NCI-H524 (cell line): ENCODE data around the gene CDH12.
"Not testable (repeated sequence)": the region's sequence is repeated elsewhere in the genome, so short reads cannot be mapped to it uniquely, and the experiment has no call there.

Experiments
- DNase-seq, 2 experiments: peaks; one replicate each; lab custom pipeline; 2025; lab: John Stamatoyannopoulos, UW

CDH12 gene

DNA sequence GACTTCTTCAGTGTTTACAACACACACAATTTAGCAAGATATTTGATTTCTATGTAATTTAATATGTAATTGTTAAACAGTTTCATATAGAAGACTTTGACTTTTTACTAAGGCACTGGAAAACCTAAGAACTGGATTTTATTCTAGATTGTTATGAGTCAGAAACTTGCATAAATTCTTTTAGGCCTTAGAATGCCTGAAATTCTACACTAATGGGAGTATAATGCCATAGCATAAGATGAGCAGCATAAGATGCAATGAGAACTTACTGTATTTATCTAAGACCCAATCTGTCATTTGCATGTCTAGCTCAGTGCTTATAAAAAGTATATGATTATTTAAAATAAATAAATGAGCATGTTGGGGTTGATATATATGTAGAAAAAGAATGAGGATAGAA lies 285.2 kb downstream of the CDH12 start:
- no peak for DNase-seq

DNA sequence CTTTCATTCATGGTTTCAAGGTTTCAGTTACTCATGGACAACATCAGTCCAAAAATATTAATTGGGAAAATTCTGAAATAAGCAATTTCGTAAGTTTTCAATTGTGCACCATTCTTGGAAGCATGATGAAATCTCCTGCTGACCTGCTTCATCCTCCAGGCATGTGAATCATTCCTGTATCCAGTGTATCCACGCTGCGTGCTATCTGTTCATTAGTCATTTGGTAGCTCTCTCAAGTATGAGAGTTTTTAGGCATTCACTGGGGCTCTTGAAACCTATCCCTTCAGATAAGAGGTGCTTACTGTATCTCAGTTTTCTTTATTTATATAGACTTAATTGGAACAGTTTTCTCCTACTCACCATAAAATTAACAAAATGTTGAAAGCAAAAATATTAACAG lies 293.0 kb downstream of the CDH12 start:
- no peak for DNase-seq

DNA sequence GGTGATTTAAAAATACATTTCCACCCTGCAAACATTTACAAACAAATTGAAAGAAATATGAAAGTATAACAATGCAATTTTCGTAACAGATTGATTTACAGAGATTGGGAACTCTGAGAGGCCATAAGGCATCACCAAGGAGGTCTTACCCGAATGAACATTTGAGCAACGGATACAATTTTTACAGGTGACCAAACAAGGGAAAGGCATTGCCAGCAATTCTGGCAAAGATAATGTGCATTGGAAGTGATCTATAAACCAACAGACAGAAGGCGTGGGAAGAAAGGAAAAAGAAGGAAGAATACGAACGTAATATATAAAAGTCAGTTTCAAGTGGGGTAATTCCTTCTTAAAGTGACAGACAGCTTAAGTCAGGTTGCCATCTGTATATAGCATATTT lies 295.9 kb downstream of the CDH12 start:
- DNase-seq: peak in 1 of 2 experiments; percentile 78

DNA sequence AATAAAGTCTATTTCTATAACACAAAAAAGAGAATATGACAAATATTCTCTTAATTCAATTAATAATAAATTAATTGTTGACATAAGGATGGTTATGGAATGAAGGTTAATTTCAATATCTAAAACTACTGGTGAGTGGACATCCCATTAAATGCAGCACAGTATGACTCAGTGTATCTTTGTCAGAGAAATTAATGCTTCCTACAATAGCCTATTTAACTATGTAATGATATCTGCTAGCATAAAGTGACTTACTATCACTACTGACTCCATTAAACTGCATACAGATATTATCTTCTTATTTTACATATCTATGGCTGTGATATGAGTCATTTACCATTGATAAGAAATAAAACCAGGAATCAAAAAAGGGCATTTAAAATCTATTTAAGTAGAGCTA lies 298.7 kb downstream of the CDH12 start:
- no peak for DNase-seq

DNA sequence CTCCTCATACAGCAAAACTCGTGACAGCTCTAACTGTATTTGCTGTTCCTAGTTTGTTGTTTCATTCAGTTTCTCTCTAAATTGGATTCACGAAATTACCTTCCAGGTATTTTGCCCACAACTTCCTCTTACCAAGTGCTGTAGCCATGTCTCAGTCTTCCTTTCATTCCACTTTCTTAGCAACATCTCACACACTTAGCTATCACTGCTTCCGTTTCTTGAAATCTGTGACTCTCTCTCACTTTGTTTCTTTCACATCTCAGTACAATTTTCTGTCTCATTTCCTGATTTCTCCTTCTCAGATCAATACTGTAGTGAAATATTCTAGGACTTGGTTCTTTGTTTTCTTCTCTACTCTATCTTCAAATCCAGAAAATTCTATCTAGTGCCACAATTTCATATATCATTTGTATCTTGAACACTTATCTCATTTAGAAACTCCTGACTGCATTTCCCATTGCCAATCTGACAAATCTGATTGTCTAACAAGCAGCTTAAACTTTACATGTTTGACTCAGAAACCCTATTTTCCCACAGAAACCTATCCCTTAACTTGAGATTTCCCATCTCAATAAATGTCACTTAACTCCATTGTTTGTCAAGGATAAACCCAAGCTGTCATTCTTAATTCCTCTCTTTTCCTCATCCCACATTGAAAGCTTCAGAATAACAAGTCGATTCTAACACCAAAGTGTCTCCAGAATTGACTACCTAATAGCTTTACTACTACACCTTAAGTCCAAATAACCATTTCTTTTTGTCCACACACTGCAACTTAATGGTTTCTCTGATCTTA lies 303.1 kb downstream of the CDH12 start:
- no peak for DNase-seq

DNA sequence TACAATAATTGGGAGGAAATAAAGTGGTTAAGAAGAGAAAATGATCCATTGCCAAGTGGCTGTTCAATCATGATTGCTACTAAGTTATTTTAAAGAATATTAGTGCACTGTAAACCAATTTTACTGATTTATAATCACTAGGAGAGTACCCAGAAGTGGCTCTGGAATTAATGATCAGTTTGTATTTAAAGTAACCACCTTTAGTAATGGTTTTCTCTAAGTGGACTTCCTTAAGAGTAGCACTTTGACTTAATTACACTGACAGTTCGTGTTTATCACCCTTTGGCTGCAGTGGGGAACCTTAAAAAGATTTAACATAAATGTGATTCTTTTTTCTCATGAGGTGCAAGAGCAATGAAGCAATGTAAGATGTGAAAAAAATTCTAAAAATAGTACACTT lies 310.8 kb downstream of the CDH12 start:
- DNase-seq: peak; percentile 9 to 55

DNA sequence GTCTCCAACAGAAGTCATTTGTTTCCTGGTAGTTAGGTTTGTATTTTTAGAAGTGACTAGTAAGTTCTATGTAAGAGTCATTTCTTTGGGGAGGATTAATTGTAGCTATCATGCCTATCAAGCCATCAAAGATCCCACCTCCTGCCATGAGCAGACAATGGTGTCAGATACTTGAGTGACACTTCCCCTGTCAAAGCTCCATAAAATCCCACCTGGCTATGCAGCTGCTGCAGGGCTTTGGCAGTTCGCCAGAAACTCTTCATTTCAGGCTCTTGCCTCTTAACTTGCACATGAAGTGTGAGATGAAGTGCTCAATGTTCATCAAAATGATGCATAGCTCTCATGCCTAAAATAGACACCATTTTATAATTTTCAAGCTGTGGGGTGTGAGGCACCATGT lies 312.1 kb downstream of the CDH12 start:
- peak; percentile 100 for DNase-seq

DNA sequence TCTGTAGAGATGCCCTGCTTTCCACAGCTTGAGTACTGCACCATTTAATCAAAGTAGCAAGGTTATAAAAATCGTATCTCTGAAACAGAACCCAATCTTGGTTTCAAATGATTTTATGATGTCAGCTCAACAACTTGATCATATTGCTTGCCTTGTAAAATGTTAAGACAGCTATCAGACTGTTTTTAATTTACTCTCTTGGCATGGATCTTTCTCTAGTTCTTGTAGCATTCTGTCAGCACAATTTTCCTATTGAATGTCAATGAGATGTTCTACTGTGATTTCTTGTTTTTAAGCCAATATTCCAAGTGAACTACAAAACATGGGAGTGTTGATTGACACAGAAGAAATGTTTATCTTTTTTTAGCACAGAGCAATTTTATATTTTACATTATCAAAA lies 313.4 kb downstream of the CDH12 start:
- DNase-seq: no peak

DNA sequence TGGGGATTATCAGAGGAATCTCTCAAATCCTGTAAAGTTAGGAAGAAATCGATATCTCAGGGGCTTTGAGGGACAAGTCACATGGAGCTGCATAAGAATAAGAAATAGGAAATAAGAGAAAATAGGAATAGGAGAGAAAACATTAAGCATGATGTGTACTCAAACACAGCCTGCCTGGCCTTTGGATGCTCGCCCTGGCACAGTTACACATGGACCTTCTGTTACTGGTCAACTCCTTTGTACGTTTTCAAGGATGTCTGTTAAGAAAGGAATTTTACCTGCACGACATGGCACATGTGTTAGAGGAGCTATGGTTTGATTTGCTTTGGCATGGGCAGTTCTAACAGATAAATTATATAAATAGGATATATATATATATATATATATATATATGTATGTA lies 321.2 kb downstream of the CDH12 start:
- no peak for DNase-seq

DNA sequence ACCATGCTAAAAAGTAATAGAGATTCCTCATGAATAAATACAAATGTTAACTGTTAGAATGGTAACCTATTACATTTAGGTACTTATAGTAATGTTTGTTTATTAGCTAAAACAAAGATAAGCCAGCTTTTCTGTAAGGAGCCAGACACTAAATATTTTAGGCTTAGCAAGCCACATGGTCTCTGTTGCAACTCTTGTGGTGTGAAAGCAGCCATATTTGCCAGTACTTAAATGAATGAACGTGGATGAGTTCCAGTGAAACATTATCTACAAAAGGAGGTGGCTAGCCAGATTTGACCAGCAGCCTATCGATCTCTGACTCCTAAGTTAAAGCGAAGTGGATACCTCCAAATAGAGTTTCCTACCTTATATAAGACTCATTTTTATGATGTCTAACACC lies 331.6 kb downstream of the CDH12 start:
- no peak for DNase-seq

DNA sequence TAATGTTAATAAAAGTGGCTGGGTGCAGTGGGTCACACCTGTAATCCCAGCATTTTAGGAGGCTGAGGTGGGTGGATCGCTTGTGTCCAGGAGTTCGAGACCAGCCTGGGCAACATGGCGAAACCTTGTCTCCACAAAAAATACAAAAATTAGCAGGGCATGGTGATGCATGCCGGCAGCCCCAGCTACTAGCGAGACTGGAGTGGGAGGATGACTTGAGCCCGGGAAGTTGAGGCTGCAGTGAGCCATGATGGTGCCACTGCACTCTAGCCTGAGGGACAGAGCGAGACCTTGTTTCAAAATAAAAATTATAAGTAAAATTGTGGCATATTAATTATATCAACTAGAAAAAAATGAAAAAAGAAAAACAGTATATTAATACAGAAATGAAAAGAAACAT lies 336.6 kb downstream of the CDH12 start:
- not testable (repeated sequence) for DNase-seq

DNA sequence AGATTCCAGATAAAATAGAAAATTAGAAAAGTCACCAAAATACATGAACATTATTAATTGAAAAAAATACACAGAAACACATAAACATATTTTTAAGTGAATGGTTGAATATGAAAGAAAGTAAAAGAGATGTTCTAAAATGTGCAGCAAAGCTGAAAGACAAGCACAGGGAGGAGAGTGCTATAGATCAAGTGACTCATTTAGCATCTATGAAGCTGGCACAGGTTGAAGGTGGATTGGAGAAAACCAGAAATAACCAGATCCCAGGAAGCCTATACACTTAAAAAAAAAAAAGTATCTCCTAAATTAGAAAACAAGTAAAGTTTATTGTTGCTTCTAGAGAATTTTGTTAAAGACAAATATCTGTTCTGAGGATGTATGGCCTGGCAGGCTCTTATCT lies 338.9 kb downstream of the CDH12 start:
- no peak for DNase-seq

DNA sequence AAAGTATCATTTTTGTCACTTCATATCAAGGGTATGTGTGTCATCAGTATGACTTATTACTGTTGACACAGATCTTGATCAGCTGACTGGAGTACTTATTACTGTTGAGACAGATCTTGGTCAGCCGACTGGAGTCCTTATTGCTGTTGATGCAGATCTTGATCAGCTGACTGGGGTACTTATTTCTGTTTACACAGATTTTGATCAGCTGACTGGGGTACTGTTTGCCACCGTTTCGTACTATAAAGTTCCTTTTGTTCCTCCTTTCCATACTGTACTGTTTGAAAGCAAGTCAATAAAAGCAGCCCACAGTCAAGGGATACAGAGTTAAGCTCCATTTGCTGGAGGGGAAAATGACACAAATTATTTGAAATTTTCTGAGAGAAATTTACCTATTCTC lies 347.3 kb downstream of the CDH12 start:
- no peak for DNase-seq

DNA sequence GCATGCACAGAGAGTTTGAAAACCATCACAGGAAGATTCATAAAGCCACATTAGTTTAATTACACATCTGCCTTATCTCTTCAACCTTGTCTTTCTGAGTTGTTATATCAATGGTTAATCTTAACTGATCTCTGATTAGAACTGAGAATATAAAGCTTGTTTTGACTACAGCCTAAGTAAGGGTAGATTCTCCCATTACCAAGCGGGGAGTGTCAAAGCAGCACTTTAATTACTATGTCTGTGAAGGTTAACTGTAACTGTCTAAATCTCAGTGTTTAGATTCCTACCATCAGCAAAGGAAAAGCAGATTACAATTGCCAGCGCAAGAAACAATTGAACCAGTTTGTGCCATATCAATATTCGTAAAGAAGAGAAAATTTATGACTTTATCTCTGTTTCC lies 348.7 kb downstream of the CDH12 start:
- no peak for DNase-seq

DNA sequence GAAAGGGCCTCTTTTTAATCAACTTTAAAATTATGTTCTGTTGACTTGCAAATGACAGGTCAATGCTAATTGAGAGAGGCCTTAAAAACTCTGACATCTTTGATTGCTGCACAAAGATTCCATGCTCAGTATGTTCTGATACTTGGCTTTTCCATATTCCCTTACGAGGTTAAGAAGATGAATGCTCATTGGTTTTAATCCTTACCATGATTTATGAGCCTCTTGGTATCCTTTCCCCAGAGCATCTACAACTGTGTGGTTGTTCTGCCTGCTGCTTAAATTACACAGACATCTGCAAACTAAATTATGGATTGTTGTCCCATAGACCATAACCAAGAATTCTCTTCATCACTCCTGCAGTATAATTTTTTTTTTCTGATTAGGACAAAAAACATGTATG lies 352.6 kb downstream of the CDH12 start:
- peak; percentile 6 to 81 for DNase-seq

DNA sequence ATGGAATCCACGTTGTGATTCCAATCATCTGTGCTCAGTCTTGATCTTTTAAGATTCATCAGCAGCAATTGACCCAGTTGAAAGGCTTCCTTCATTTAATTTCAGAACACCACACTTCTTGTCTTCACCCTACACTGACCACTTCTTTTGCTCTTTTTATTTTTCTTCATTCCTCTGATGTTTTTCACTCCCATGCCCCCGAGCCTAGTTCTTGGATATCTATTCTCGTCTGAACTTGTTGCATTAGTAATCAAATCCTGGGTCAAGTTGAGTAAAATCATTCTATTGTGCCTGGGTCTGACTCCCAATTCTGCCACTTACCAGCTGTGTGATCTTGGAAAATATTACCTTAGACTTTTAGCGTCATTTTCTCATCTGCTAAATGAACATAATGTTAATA lies 356.5 kb downstream of the CDH12 start:
- DNase-seq: no peak

DNA sequence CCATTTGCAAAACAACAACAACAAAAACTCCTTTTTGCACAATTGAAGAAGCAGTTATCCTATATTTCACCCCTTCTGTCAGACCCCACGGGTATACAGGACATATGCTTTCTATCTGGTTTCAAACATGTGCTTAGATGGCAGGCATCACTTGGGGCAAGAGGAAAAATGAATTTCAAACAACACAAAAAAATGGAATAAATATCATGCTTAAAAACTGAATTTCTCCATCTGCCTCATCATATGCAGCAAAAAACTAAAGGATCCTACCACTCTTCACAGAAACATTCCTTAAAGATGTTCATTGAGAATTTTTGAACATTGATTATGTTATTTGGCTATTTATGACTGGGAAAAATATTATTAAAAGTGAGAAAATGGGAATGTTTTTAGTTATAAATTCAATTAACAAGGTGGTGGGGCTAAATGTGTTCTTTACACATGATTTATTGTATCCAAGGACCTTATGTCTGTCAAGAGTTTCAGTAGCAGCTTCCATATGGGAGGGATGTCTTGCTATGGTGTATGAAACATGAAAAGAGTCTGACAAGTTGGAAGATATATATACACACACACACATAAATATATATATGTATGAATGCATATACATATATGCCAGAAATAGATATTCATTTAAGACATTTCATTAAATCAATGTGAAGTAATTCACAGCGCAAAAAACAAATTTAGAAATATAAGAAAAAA lies 358.0 kb downstream of the CDH12 start:
- DNase-seq: no peak

DNA sequence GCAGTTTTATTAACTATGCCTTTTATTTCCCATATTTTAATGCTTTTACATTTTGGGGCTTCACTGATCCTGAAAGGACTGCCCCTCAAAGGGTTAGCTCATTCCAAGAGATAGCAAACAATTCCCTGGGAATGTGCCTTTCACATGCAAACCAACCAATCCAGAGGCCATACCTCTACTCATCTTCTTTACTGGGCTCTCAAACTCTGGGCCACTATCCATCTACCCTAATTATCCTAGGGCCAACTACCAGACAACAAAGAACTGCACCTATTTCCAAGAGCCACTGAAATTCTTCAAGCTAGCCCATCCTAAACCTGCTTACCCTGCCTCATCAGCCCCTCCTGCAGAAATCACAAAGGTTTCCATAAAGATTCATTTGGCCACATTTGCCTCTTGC lies 364.7 kb downstream of the CDH12 start:
- DNase-seq: no peak

DNA sequence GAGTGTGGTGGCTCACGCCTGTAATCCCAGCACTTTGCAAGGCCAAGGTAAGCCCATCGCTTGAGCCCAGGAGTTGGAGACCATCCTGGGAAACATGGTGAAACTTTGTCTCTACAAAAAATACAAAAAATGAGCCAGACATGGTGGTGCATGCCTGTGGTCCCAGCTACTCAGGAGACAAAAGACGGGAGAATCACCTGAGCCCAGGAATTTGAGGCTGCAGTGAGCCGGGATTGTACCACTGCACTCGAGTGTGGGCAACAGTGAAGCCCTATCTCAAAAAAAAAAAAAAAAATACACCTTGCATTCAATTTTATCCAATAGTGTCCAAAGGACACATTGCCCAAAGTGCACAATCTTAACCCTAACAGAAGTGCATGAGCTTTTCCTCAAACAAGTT lies 372.8 kb downstream of the CDH12 start:
- no peak for DNase-seq

DNA sequence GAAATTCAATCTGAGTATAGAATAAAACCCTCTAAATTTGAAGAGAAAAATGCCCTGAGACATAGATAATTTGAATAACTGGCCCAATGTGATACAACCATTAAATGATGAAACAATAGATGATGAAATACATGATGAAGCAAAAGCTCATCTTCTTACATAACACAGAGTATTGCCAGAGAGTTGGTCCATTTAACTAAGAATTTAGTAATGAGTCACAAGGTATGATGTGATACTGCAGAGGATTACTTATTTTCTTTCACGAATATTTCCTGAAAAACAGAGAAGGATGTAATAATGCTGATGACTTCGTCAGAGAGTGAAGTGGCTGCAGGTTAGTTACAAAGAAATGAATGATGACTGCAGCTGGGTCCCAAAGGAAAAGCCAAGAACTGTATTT lies 379.3 kb downstream of the CDH12 start:
- no peak for DNase-seq

DNA sequence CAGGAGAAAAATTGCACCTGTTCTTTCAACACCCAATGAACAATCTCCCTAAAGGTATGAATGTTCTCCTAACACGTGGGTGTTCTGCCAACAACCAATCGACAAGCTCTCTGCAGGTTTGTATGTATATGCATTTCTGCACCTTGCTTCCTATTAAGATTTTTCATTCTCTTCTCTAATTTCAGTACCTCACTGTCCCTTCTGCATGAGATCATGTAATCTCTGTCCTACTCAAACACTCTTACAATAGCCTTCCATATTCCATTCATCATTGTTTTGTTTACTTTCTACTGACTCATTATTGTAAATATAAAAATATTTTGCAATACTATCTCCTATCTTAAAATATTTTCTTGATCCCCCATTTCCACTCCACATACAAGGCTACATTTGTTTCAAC lies 382.0 kb downstream of the CDH12 start:
- DNase-seq: no peak

DNA sequence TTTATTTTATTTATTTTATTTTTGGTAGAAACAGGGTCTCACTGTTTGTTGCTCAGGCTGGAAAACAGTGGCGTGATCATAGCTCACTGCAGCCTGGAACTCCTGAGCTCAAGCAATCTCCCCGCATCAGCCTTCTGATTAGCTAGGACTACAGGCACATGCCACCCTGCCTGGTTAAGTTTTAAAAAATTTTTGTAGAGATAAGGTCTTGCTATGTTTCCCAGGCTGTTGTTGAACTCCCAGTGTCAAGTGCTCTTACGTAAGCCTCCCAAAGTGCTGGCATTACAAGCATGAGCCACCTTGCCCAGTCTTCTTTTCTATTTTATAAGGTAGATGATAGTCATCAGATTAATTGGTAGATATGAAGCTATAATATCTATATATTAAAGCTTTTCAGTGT lies 382.7 kb downstream of the CDH12 start:
- no peak for DNase-seq

DNA sequence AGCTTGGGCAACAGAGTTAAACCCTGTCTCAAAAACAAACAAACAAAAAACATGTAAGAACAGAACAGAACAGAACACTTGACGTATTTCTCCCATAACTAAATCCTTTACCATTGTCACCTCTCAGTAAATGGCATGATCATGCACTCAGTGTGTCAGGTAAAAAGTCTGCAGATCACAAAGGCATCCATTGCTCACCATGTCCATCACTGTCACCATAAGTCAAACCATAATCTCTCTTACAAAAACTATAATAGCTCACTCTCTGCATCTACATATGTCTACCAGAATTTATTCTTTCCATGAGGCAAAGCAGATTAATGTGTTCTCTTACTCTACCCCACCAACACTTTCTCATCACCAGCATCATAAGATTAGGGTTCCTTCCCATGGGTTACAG lies 387.5 kb downstream of the CDH12 start:
- DNase-seq: no peak

DNA sequence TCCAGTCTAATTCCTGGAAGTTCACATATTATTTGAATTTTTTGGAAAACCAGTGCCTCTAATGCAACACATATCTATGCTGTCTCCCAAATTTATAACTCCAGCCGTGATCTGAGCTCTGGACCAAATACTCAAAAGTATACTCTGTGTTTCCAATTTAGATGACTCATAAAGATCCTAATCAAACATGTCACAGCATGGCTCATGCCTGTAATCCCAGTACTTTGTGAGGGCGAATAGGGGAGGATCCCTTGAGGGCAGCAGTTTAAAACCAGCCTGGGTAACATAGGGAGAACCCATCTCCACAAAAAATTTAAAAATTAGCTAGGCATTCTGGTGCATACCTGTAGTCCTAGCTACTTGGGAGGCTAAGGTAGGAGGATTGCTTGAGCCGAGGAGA lies 388.0 kb downstream of the CDH12 start:
- DNase-seq: no peak
